ENCODE results near the gene GPRIN1.
A peak's percentile ranks its signal among the peaks of the same experiment; 100 is the strongest.
"Not testable (repeated sequence)": the region's sequence is repeated elsewhere in the genome, so short reads cannot be mapped to it uniquely, and the experiment has no call there.

Gene GPRIN1

DNA sequence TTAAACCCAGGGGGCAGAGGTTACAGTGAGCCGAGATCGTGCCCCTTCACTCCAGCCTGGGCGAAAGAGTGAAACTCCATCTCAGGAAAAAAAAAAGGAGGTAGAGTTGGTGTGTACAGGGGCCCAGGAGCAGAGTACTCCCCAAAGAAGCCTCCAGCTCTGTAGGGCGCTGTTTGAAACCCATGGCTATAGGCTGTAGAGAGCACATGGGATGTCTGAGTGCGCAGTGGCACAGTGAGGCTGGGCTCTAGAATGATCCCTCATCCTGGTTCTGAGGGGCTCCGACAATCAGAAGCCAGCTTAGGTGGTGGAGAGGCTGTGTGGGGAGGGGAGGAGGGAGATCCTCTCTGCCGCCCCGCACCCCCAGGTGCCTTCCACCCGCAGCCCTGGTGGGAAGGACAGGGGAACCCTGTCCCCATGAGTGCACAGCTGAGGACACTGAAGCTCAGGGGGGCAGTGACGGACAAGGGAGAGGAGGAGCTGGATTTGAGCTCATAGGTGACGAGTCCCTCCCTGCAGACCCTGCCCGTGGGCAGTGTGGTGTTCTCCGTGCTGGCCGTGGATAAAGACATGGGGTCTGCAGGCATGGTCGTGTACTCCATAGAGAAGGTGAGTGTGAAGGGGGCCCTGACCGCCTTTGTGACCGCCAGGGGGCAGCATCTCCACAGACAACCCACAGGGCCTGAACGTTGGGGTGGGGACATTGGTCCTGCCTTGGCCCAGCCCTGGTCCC, 36.2 kb downstream of the GPRIN1 start:
- Mint-ChIP-seq H3K9me3 (no peaks in the 10 kb centered on the region), H3K4me3 (no peak overlapping the region), H3K36me3 (no peaks in the 10 kb centered on the region), H3K27ac (no peak overlapping the region), H3K4me1 (peaks cover 18% of the 10 kb centered on the region), H3K27me3 (peaks cover 16% of the 10 kb centered on the region)
- peak; percentile 80 for ATAC-seq (ENCODE audit: low read depth)
- DNase-seq (ENCODE audit: low spot score in 2 of 2): peak; percentile 81 to 82

DNA sequence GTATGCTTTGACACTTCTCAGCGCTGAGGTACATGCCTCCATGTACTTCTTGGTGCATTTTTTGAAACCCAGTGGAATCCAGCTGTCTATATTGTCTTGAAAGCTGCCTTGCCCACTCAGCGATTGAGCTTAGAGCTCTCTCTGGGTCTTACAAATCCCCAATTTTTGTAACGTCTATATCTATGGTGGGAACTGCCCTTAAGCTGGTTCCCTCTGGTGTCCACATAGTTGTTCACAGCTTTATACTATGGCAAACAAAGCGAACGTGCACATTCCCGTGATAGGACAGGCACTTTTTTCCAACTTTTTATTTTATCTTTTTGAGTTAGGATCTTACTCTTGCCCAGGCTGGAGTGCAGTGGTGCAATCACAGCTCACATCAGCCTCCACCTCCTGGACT, 39.9 kb downstream of the GPRIN1 start:
- no peak overlapping the region for H3K4me3 Mint-ChIP-seq
- DNase-seq (ENCODE audit: low spot score in 2 of 2) (no peak), ATAC-seq (ENCODE audit: low read depth) (no peak)
- H3K27me3 Mint-ChIP-seq: peaks cover 18% of the 10 kb centered on the region
- no peak overlapping the region for H3K27ac Mint-ChIP-seq
- no peaks in the 10 kb centered on the region for H3K36me3 Mint-ChIP-seq
- H3K9me3 Mint-ChIP-seq: no peaks in the 10 kb centered on the region
- H3K4me1 Mint-ChIP-seq: peaks cover 11% of the 10 kb centered on the region

DNA sequence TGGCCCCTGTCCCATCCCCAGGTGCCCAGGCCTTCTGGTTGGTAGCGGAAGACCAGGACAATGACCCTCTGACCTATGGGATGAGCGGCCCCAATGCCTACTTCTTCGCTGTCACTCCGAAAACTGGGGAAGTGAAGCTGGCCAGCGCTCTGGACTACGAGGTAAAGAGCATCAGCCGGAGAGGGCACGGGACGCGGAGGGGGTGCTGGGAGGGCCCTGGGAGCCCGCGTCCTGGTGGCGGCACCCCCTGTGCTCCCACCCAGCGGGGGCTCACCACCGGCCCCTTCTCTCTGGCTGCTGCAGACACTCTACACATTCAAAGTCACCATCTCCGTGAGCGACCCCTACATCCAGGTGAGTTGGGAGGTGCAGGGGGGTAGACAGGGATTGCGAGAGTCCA, 41.3 kb downstream of the GPRIN1 start:
- no peak overlapping the region for H3K27ac Mint-ChIP-seq
- H3K9me3 Mint-ChIP-seq: no peaks in the 10 kb centered on the region
- H3K27me3 Mint-ChIP-seq: peaks cover 18% of the 10 kb centered on the region
- ATAC-seq (ENCODE audit: low read depth) (no peak), DNase-seq (ENCODE audit: low spot score in 2 of 2) (no peak)
- H3K4me3 Mint-ChIP-seq: no peak overlapping the region
- no peaks in the 10 kb centered on the region for H3K36me3 Mint-ChIP-seq
- H3K4me1 Mint-ChIP-seq: peaks cover 5% of the 10 kb centered on the region

DNA sequence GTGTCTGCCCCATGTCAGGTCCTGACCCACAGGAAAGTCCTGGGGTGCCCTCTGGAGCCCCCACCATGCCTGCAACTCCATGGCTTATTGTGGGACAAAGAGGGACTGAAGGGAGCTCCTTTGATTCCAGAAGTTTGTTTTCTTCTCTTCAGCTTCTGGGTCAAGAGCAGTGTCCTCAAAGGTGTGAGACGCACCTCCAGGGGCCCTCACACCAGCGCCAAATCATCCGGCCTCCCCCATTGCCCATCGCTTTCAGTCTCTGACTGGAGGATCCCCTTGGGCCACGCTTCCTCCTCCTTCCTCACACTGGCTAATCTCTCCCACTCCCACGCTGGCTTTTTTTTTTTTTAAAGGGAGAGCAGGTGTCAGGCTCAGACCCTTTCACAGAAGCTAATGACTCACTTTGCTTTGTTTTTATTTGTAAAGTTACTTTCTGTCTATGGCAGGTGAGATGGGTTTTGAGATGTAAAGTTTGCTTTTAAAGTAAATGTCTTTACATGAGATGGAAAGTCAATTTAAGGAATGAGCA, 44.1 kb downstream of the GPRIN1 start:
- Mint-ChIP-seq H3K27me3 (peaks cover 15% of the 10 kb centered on the region), H3K4me1 (peaks cover 3% of the 10 kb centered on the region), H3K36me3 (no peaks in the 10 kb centered on the region), H3K9me3 (no peaks in the 10 kb centered on the region), H3K27ac (no peak overlapping the region), H3K4me3 (no peak overlapping the region)
- no peak for DNase-seq (ENCODE audit: low spot score in 2 of 2)
- no peak for ATAC-seq (ENCODE audit: low read depth)

DNA sequence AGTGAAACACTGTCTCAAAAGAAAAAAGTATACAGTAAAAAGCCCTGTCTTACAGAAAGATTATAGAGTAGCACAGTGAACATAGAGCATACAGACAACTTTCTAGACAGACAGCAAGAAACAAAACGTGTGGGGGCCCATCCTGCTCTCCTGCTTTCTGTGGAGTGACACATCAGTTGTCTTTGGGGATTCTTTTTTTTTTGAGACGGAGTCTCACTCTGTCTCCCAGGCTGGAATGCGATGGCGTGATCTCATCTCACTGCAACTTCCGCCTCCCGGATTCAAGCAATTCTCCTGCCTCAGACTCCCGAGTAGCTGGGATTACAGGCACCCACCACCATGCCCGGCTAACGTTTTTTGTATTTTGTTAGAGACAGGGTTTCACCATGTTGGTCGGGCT, 46.0 kb downstream of the GPRIN1 start:
- H3K27me3 Mint-ChIP-seq: peaks cover 13% of the 10 kb centered on the region
- DNase-seq (ENCODE audit: low spot score in 2 of 2) (no peak), ATAC-seq (ENCODE audit: low read depth) (no peak)
- no peaks in the 10 kb centered on the region for H3K36me3 Mint-ChIP-seq
- H3K4me1 Mint-ChIP-seq: peaks cover 5% of the 10 kb centered on the region
- no peak overlapping the region for H3K4me3 Mint-ChIP-seq
- H3K27ac Mint-ChIP-seq: no peak overlapping the region
- no peaks in the 10 kb centered on the region for H3K9me3 Mint-ChIP-seq

DNA sequence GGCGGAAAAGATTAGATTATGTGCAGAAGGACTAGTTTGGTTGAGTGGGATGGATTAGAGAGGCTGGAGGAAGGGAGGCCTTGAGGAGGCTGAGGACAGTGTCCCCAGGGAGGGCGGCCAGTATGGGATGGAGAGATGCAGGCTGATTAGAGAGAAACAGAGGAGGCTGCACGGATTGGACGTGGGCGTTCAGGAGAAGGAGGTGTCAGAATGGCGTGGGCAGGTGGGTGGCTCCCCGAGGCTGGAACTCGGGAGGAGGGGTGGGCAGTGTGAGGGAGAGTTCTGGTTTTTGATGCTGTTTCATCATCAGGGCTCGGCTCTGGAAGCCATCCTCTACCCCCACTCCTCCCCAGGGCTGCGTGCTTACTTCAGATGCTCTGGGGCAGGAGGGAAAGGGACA, 47.8 kb downstream of the GPRIN1 start:
- peaks cover 12% of the 10 kb centered on the region for H3K27me3 Mint-ChIP-seq
- no peaks in the 10 kb centered on the region for H3K9me3 Mint-ChIP-seq
- DNase-seq (ENCODE audit: low spot score in 2 of 2): no peak
- no peak for ATAC-seq (ENCODE audit: low read depth)
- H3K4me1 Mint-ChIP-seq: peaks cover 5% of the 10 kb centered on the region
- no peak overlapping the region for H3K4me3 Mint-ChIP-seq
- H3K27ac Mint-ChIP-seq: no peak overlapping the region
- no peaks in the 10 kb centered on the region for H3K36me3 Mint-ChIP-seq

DNA sequence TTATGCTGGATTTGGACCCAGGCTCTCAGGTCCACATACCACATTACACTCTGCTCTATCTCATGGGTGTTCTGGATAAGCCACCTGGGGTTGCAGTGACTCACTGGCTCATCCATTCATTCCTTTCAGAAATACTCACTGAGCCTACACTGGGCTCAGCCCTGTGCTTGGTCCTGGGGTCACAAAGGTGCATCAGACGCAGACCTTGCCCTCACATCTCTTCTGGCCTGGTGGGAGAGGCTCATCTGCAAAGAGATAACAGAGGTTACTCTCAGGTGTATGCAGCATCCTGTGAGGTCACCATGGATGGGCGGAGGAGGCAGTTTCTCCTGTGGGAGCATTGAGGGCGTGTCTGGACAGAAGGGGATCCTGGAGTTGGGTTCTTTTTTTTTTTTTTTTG, 48.7 kb downstream of the GPRIN1 start:
- ATAC-seq (ENCODE audit: low read depth) (no peak), DNase-seq (ENCODE audit: low spot score in 2 of 2) (no peak)
- no peaks in the 10 kb centered on the region for H3K36me3 Mint-ChIP-seq
- H3K9me3 Mint-ChIP-seq: no peaks in the 10 kb centered on the region
- no peak overlapping the region for H3K27ac Mint-ChIP-seq
- H3K27me3 Mint-ChIP-seq: peaks cover 12% of the 10 kb centered on the region
- peaks cover 5% of the 10 kb centered on the region for H3K4me1 Mint-ChIP-seq
- no peak overlapping the region for H3K4me3 Mint-ChIP-seq

DNA sequence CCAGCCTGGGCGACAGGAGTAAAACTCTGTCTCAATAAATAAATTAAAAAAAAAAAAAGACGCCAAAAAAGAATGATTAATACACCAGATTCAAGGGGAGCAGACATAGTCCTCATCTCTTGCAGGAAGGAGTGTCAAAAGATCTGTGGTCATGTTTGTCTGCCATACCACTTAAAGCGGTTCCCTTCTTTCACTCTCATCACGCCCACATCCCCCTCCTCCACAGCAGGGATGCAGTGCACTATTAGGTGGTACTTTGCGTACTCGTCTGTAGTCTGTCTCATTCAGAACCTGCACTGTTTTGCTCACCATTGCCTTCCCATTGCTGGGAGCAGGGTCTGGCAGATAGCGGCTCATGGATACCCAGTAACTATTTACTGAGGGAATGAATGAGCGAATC, 49.6 kb downstream of the GPRIN1 start:
- Mint-ChIP-seq H3K36me3 (no peaks in the 10 kb centered on the region), H3K9me3 (no peaks in the 10 kb centered on the region), H3K4me1 (peaks cover 5% of the 10 kb centered on the region), H3K4me3 (no peak overlapping the region), H3K27me3 (peaks cover 8% of the 10 kb centered on the region), H3K27ac (no peak overlapping the region)
- ATAC-seq (ENCODE audit: low read depth) (no peak), DNase-seq (ENCODE audit: low spot score in 2 of 2) (no peak)

DNA sequence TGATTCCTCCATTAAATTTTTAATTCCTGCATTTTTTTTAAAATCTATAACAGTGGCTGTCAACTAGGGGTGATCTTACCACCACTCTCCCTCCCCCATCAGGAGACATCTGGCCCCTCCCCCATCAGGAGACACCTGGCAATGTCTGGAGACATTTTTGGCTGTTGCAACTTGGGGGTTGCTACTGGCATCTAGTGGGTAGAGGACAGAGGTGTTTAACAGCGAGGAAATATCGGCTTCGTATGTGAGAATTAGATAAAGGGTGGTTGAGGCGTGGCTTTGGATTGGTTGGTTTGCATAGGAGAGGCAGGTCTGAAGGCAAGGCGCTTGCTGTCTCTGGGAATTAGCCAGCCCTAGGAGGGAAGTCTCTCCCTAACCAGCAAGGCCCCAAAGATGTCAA, 50.3 kb downstream of the GPRIN1 start:
- H3K9me3 Mint-ChIP-seq: no peaks in the 10 kb centered on the region
- peaks cover 10% of the 10 kb centered on the region for H3K27me3 Mint-ChIP-seq
- H3K4me3 Mint-ChIP-seq: no peak overlapping the region
- H3K4me1 Mint-ChIP-seq: peaks cover 5% of the 10 kb centered on the region
- ATAC-seq (ENCODE audit: low read depth): peak; percentile 78
- H3K27ac Mint-ChIP-seq: no peak overlapping the region
- DNase-seq (ENCODE audit: low spot score in 2 of 2): no peak
- H3K36me3 Mint-ChIP-seq: no peaks in the 10 kb centered on the region

DNA sequence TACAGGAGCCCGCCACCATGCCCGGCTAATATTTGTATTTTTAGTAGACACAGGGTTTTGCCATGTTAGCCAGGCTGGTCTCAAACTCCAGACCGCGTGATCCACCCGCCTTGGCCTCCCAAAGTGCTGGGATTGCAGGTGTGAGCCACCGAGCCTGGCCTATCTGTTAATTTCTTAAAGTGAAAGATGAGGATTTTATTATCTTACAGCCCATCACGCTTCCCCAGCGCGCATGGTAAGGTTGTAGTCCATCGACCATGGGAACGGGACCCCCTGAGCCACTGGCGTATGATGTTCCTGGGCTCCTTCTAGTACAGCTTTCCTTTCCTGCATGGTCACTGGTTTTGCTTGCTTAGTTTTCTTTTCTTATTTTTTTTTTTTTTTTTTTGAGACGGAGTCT, 52.1 kb downstream of the GPRIN1 start:
- DNase-seq (ENCODE audit: low spot score in 2 of 2): no peak
- Mint-ChIP-seq H3K36me3 (no peaks in the 10 kb centered on the region), H3K4me1 (peaks cover 13% of the 10 kb centered on the region), H3K4me3 (no peak overlapping the region), H3K27me3 (peaks cover 13% of the 10 kb centered on the region), H3K9me3 (no peaks in the 10 kb centered on the region), H3K27ac (no peak overlapping the region)
- no peak for ATAC-seq (ENCODE audit: low read depth)

DNA sequence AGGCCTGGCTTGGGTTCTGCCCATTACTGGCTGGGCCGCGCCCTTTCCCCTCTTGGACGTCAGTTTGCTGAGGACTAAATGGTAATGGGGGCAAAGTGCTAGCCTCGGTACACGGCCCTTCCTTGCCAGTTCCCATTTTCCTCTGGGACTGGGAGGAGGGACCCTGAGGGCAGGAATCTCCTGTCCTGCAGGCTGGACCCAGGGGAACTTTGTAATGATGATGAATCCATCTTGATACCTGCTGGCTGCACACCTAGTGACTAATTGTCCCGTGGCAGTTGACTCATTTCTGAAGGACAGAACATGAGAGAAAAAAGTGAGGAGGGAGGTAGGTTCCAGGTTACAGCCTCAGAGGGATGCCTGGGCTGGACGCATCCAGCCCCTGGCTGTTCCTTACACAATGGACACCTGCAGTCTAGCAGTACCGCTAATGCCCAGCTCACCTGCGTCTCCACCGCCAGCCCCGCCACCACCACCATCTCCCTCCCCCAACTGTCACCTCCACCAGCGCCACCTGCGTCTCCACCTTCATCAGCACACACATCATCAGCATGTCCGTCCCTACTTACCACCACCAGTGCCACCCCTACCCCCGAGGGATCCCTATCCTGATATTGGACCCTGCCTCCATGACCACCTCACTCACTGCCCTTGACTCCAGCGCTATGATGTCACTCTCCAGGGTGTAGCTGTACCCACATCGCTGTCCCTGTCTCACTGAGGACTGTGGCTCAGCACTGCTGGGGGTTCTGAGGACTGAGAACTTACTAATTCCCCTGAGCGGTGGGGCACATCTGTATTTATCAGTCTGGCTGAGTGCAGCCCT, 56.5 kb downstream of the GPRIN1 start:
- H3K4me3 Mint-ChIP-seq: no peak overlapping the region
- DNase-seq (ENCODE audit: low spot score in 2 of 2) (no peak), ATAC-seq (ENCODE audit: low read depth) (no peak)
- no peaks in the 10 kb centered on the region for H3K9me3 Mint-ChIP-seq
- no peak overlapping the region for H3K27ac Mint-ChIP-seq
- no peaks in the 10 kb centered on the region for H3K36me3 Mint-ChIP-seq
- peaks cover 7% of the 10 kb centered on the region for H3K27me3 Mint-ChIP-seq
- H3K4me1 Mint-ChIP-seq: peaks cover 19% of the 10 kb centered on the region

DNA sequence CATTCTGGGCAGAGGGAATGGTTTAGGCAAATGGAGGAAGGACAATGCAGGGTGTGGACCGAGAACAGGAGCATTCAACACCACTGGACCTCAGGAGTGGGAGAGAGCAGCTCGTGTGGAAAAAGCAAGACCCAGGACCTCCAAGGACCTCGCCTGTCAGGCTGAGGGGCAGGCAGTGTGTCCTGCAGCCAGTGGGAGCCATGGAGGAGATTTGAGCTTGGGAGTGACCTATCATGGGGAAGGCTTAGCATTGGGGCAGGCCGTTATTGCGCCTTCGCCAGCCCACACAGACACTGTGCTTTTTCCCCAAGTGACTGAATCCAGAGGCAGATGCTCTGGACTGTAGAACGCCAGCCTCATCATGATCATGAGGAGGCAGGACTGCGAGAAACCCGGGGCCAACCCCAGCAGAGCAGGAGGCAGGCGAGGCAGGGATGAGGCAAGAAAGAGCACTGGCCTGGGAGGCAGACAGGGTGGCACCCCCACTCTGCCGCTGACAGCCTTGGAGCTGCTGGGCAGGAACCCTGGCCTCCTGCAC, 57.6 kb downstream of the GPRIN1 start:
- Mint-ChIP-seq H3K4me1 (peaks cover 19% of the 10 kb centered on the region), H3K36me3 (no peaks in the 10 kb centered on the region), H3K27me3 (peaks cover 7% of the 10 kb centered on the region), H3K9me3 (no peaks in the 10 kb centered on the region), H3K27ac (no peak overlapping the region), H3K4me3 (no peak overlapping the region)
- DNase-seq (ENCODE audit: low spot score in 2 of 2) (no peak), ATAC-seq (ENCODE audit: low read depth) (no peak)

DNA sequence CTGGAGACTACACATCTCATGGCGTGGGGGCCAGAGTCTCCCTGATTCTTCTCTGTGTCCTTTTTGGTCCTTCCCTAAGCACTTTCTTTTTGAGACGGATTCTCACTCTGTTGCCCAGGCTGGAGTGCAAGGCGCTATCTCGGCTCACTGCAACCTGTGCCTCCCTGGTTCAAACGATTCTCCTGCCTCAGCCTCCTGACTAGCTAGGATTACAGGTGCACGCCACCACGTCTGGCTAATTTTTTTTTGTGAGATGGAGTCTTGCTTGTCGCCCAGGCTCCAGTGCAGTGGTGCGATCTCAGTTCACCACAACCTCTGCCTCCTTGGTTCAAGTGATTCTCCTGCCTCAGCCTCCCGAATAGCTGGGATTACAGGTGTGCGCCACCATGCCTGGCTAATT, 59.0 kb downstream of the GPRIN1 start:
- Mint-ChIP-seq H3K4me1 (peaks cover 19% of the 10 kb centered on the region), H3K4me3 (peak overlapping the region; percentile 51)
- H3K27me3 Mint-ChIP-seq; H3K27ac Mint-ChIP-seq; H3K9me3 Mint-ChIP-seq; ATAC-seq (ENCODE audit: low read depth); DNase-seq (ENCODE audit: low spot score in 2 of 2); H3K36me3 Mint-ChIP-seq: not testable (repeated sequence)

DNA sequence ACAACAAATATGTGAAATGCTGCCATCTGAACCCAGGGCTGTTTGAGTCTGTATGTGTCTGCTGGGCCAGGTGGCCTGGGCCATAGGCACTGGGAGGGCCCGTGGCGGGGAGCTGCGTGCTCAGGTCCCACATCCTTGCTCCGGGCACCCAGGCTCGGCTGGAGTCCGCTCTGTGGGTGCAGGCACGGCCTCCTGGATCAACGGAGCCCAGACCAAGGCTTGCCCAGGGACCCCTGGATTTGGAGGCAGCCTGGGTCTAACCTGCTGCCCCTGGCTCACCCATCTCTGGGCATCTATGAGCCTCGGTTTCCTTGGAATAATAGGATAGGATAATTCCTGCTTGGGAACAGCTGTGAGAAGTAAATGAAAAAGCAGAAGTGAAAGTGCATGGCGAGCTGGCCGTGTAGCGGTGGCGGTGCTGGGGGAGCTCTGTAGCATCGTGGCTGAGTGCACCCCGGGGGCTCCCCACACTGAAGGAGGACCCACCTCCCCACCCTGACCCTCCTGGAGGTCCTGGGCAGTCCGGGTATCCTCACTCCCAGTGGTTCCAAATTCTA, 59.6 kb downstream of the GPRIN1 start:
- DNase-seq (ENCODE audit: low spot score in 2 of 2) (peak in 1 of 2 donors; percentile 47), ATAC-seq (ENCODE audit: low read depth) (peak; percentile 92)
- Mint-ChIP-seq H3K9me3 (no peaks in the 10 kb centered on the region), H3K27ac (no peak overlapping the region), H3K36me3 (no peaks in the 10 kb centered on the region), H3K27me3 (peaks cover 5% of the 10 kb centered on the region), H3K4me3 (peak overlapping the region; percentile 51), H3K4me1 (peaks cover 19% of the 10 kb centered on the region)

Data from memory B cell (primary cell).